ENCODE measurements around the gene PDIA4. TPM values are rescaled to one million over a fixed set of nuclear protein-coding genes. Genes with fewer than 3 reads are reported as not detected.
"Not testable (repeated sequence)": the region's sequence is repeated elsewhere in the genome, so short reads cannot be mapped to it uniquely, and the experiment has no call there.

The PDIA4 gene
- total RNA-seq, 3 donors from 2014 or later = 124 to 134 (median 131) TPM

- Mint-ChIP-seq H3K36me3 (ENCODE audit: insufficient read depth) (peaks cover 39% of the 10 kb centered on the region), H3K4me3 (no peak overlapping the region), H3K27me3 (ENCODE audit: low read depth) (no peaks in the 10 kb centered on the region), H3K9me3 (no peaks in the 10 kb centered on the region), H3K4me1 (ENCODE audit: low read depth) (peaks cover 38% of the 10 kb centered on the region)
- no peak for DNase-seq
- no peak for ATAC-seq
Observed at GRCh38 chr7:149021725-149022062, 6.6 kb downstream of the PDIA4 start.

DNA sequence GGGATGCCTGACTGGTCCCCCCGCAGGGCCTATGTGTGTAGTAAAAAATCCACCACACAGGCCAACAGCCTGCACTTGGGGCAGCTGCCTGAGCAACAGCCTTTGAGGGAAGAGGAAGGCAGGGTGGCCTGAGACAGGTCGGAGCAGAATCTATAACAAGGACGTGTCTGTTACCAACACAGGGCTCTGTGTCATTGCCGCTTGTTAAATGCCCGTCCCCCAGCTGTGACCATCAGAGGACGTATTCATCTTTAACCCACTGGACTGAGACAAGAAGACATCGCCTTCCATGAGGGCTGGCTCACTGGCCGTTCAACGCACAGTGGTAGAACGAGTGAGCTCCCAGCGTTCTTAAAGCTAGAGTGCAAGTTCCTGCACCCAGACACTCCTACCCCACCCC is 7.8 kb downstream of the PDIA4 start:
- Mint-ChIP-seq H3K4me3 (no peak overlapping the region), H3K36me3 (ENCODE audit: insufficient read depth) (peaks cover 39% of the 10 kb centered on the region)
- no peak for DNase-seq

DNA sequence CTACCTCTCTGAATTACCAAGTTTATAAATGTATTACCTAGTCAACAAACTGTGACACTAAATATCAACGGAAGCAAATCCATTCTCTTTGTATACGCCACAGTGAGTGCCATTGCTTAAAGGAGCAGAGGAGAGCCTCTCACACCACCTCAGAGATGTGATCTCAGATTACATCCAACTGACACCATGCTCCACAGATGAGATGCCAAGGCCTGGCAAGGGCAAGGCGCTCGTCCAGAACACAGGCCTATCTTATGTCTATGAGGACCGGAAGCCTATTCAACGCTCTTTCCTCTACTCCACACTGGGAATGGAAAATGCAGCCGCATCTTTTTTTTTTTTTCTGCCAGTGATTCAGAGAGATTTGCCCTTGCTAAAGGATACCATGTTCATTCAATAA is 11.4 kb downstream of the PDIA4 start:
- peaks cover 3% of the 10 kb centered on the region for H3K4me1 Mint-ChIP-seq (ENCODE audit: low read depth)
- H3K36me3 Mint-ChIP-seq (ENCODE audit: insufficient read depth) = peaks cover 38% of the 10 kb centered on the region
- DNase-seq (no peak), ATAC-seq (no peak)
- H3K9me3 Mint-ChIP-seq = no peaks in the 10 kb centered on the region
- H3K27me3 Mint-ChIP-seq (ENCODE audit: low read depth) = no peaks in the 10 kb centered on the region
- no peak overlapping the region for H3K4me3 Mint-ChIP-seq

More for the DNA sequence above, 7.8 kb downstream of the PDIA4 start:
- H3K4me1 Mint-ChIP-seq (ENCODE audit: low read depth) = peaks cover 28% of the 10 kb centered on the region
- no peaks in the 10 kb centered on the region for H3K27me3 Mint-ChIP-seq (ENCODE audit: low read depth)
- H3K9me3 Mint-ChIP-seq = no peaks in the 10 kb centered on the region
- ATAC-seq = no peak

GRCh38 chr7:149014309-149014708 is 14.0 kb downstream of the PDIA4 start:
- Mint-ChIP-seq H3K4me1 (ENCODE audit: low read depth) (no peaks in the 10 kb centered on the region), H3K36me3 (ENCODE audit: insufficient read depth) (peaks cover 32% of the 10 kb centered on the region), H3K27me3 (ENCODE audit: low read depth) (no peaks in the 10 kb centered on the region), H3K9me3 (no peaks in the 10 kb centered on the region), H3K4me3 (no peak overlapping the region)
- no peak for ATAC-seq
- DNase-seq = no peak

GRCh38 chr7:149013876-149014275 is 14.4 kb downstream of the PDIA4 start:
- Mint-ChIP-seq H3K36me3 (ENCODE audit: insufficient read depth) (peaks cover 29% of the 10 kb centered on the region), H3K4me1 (ENCODE audit: low read depth) (no peaks in the 10 kb centered on the region), H3K9me3 (no peaks in the 10 kb centered on the region), H3K27me3 (ENCODE audit: low read depth) (no peaks in the 10 kb centered on the region), H3K4me3 (no peak overlapping the region)
- ATAC-seq (no peak), DNase-seq (no peak)

GRCh38 chr7:149012730-149013129 is 15.6 kb downstream of the PDIA4 start:
- peaks cover 27% of the 10 kb centered on the region for H3K36me3 Mint-ChIP-seq (ENCODE audit: insufficient read depth)
- not testable (repeated sequence) for ATAC-seq; DNase-seq; H3K4me1 Mint-ChIP-seq (ENCODE audit: low read depth); H3K9me3 Mint-ChIP-seq; H3K27me3 Mint-ChIP-seq (ENCODE audit: low read depth); H3K4me3 Mint-ChIP-seq

DNA sequence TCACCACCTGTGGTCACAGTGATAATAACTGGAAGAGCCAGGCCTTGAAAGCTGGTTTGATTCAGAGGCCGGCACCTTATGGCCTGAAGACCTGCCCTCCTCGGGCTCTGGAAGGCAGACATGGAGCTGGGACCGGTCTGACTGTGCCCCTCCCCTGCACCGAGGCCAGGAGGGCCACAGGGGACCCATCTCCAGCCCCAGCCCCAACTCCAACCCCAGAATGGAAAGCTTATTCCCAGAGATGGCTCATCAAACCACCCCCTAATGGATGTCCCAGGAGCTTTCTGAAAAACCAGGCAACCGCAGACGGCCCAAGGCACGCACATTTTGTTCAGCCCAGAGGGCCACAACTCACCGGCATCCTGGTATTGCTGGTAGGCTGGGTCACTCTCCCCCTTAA is 16.8 kb downstream of the PDIA4 start:
- Mint-ChIP-seq H3K4me1 (ENCODE audit: low read depth) (no peaks in the 10 kb centered on the region), H3K27me3 (ENCODE audit: low read depth) (no peaks in the 10 kb centered on the region), H3K4me3 (no peak overlapping the region), H3K9me3 (no peaks in the 10 kb centered on the region), H3K36me3 (ENCODE audit: insufficient read depth) (peaks cover 24% of the 10 kb centered on the region)
- ATAC-seq (no peak), DNase-seq (no peak)

- Mint-ChIP-seq H3K4me3 (no peak overlapping the region), H3K4me1 (ENCODE audit: low read depth) (peaks cover 2% of the 10 kb centered on the region), H3K36me3 (ENCODE audit: insufficient read depth) (peaks cover 23% of the 10 kb centered on the region), H3K9me3 (no peaks in the 10 kb centered on the region), H3K27me3 (ENCODE audit: low read depth) (no peaks in the 10 kb centered on the region)
- DNase-seq (no peak), ATAC-seq (no peak)
Observed at GRCh38 chr7:149010451-149010850, 17.9 kb downstream of the PDIA4 start.

- Mint-ChIP-seq H3K4me3 (no peak overlapping the region), H3K36me3 (ENCODE audit: insufficient read depth) (peaks cover 20% of the 10 kb centered on the region), H3K9me3 (no peaks in the 10 kb centered on the region), H3K4me1 (ENCODE audit: low read depth) (peaks cover 2% of the 10 kb centered on the region), H3K27me3 (ENCODE audit: low read depth) (no peaks in the 10 kb centered on the region)
- ATAC-seq (no peak), DNase-seq (no peak)
Observed at GRCh38 chr7:149009527-149009926, 18.8 kb downstream of the PDIA4 start.

DNA sequence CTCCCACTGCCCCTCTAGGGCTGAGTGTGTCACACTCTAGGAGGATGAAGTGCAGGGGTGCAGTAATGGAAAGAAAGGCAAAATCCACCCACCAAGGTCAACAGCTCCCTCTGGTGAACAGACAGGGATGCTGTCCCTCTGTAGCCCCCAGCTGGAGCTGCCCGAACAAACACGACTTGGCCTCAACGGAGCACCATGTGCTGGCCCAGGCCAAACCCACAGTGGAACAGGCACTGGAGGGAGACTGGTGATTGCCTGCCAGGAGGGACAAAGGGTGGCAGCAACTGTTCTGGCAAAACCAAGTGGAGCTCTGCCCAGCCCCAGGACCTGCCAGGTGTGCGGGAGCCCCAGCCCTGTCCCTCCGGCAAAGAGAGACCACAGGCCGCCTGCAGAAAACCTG is 20.7 kb downstream of the PDIA4 start:
- Mint-ChIP-seq H3K36me3 (ENCODE audit: insufficient read depth) (peaks cover 21% of the 10 kb centered on the region), H3K27me3 (ENCODE audit: low read depth) (no peaks in the 10 kb centered on the region), H3K4me1 (ENCODE audit: low read depth) (peaks cover 2% of the 10 kb centered on the region), H3K9me3 (no peaks in the 10 kb centered on the region), H3K4me3 (no peak overlapping the region)
- ATAC-seq (no peak), DNase-seq (no peak)

GRCh38 chr7:149007146-149007545 is 21.2 kb downstream of the PDIA4 start:
- peaks cover 2% of the 10 kb centered on the region for H3K4me1 Mint-ChIP-seq (ENCODE audit: low read depth)
- H3K36me3 Mint-ChIP-seq (ENCODE audit: insufficient read depth) = peaks cover 18% of the 10 kb centered on the region
- no peak for DNase-seq
- no peak overlapping the region for H3K4me3 Mint-ChIP-seq
- no peaks in the 10 kb centered on the region for H3K27me3 Mint-ChIP-seq (ENCODE audit: low read depth)
- H3K9me3 Mint-ChIP-seq = no peaks in the 10 kb centered on the region
- no peak for ATAC-seq

- no peak for DNase-seq
- Mint-ChIP-seq H3K27me3 (ENCODE audit: low read depth) (no peaks in the 10 kb centered on the region), H3K9me3 (no peaks in the 10 kb centered on the region), H3K4me3 (no peak overlapping the region), H3K36me3 (ENCODE audit: insufficient read depth) (peaks cover 19% of the 10 kb centered on the region), H3K4me1 (ENCODE audit: low read depth) (peaks cover 2% of the 10 kb centered on the region)
- no peak for ATAC-seq
Observed at GRCh38 chr7:149006345-149006725, 22.0 kb downstream of the PDIA4 start.

DNA sequence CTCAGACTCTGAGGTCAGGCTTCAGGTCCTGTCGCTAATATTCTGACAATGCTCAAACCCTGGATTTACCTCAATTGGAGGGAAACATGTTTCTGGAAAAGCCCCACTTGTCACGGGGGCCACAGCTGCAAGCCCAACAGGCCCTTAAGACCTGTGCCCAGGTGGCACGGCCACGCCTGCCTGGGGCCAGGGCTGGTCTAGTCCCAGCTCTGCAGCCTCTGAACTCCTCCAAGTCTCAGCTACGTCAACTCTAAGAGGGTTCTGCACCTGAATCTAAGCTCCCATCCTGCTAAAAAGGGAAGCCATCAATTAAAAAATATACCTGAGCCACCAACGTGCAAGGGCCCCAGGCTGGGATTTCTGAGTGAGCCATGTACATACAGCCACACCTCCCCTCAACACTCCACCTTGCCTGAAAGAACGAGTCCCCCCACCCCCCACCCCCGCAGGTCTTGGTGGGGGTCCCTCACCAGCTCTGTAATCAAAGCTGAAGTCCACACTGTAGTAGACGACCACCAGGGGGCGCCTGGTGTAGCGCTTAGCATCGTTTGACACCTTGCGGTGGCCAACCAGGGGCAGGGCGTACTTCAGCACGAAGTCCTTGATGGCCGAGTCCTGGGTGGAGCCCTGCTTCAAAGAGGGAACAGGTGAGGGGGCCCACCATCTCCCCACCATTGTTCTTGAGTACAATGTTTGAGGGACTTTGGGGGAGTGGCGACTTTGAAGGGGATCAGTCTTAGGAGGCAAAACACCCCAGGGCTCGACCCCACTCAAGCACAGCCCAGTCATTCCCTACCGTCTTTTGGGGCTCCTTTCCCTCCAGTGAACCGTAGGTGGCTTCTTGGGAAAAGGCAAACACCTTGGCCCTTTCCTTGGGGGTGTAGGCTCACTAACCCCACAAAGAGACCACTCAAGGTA is 22.6 kb downstream of the PDIA4 start:
- no peaks in the 10 kb centered on the region for H3K9me3 Mint-ChIP-seq
- H3K4me3 Mint-ChIP-seq = no peak overlapping the region
- H3K36me3 Mint-ChIP-seq (ENCODE audit: insufficient read depth) = peaks cover 22% of the 10 kb centered on the region
- no peaks in the 10 kb centered on the region for H3K27me3 Mint-ChIP-seq (ENCODE audit: low read depth)
- DNase-seq (peak; percentile 86), ATAC-seq (peak; percentile 89 to 92)
- peaks cover 2% of the 10 kb centered on the region for H3K4me1 Mint-ChIP-seq (ENCODE audit: low read depth)

- H3K36me3 Mint-ChIP-seq (ENCODE audit: insufficient read depth) = peaks cover 22% of the 10 kb centered on the region
- no peaks in the 10 kb centered on the region for H3K9me3 Mint-ChIP-seq
Observed at GRCh38 chr7:149004405-149005370, 23.6 kb downstream of the PDIA4 start.

More at GRCh38 chr7:149004405-149005370, 23.6 kb downstream of the PDIA4 start:
- no peaks in the 10 kb centered on the region for H3K27me3 Mint-ChIP-seq (ENCODE audit: low read depth)
- no peak overlapping the region for H3K4me3 Mint-ChIP-seq
- DNase-seq = no peak
- peaks cover 2% of the 10 kb centered on the region for H3K4me1 Mint-ChIP-seq (ENCODE audit: low read depth)
- ATAC-seq = no peak
